HG02943 (cell line): ENCODE results near the gene ZIC1.

ENCODE experiments used
- ATAC-seq: cut with Tn5 transposase; IDR thresholded peaks from one replicate; pipeline ENCODE4 v1.9.1; 2021; ENCODE audit warnings: mild to moderate bottlenecking, low read depth, moderate library complexity; ENCODE audit not compliant: unreplicated experiment

Gene ZIC1

DNA sequence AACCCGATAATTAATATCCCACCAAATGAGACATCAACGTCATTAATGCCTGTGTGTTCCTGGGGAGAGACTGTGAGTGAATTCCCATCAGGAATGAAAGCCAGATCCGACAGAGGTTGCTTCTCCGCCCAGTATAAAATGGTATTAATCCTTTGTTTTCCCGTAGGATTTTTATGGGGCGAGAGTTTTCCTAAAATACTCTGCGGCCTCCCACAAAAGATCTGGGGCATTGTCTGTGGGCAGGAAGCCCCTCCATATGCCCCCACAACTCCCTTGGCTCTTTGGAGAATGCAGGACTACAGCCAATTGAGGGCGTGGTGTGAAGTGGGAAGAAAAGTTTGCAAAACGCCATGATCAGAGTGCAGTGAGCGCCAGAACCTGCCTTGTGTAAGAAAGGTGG, 29.5 kb upstream of the ZIC1 start:
- no peak for ATAC-seq

DNA sequence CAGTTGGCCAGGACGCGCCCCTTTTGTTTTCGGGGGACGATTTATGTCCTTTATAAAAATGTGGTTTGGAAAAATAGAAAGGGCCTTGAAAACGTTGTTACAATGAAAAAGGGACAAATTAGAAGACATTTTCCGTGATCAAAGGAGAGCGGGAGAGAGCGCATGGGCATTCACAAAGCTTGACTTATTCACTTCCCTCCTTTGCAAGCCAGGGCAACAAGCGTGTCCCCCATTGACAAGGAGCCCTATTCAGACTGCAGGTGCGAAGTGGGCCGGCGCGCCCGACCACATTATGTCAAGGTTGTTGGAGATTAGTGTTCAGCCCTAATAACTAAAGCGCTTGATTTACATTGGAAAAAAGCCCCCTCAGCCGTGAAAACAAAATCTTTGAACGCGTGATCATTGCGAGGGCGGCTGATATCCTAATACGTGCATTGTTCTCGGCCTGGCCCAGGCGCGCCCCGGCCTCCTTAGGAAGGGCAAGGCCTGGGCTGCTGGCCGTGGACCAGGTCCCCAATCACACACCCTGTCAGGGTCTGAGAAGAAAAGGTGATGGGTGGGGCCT, 28.7 kb upstream of the ZIC1 start:
- no peak for ATAC-seq

DNA sequence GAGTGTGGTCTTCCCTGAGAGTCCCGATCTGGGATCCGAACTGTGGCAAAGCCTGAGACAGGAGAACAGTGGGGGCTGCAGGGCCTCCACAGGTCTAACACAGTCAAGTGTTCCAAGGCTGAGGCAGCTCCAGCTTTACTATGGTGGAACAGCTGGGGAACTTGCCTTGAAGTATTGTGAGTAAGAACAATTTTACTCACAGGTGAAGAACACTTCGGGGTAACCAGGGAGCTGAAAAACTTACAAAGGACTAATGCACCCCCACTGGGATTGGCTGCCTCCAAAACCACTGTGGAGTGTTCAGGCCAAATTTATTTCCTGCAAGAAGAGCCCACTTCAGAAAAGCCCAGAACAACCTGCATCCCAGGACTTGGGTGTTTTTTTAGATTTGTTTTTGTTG, 28.2 kb upstream of the ZIC1 start:
- ATAC-seq, result no peak

DNA sequence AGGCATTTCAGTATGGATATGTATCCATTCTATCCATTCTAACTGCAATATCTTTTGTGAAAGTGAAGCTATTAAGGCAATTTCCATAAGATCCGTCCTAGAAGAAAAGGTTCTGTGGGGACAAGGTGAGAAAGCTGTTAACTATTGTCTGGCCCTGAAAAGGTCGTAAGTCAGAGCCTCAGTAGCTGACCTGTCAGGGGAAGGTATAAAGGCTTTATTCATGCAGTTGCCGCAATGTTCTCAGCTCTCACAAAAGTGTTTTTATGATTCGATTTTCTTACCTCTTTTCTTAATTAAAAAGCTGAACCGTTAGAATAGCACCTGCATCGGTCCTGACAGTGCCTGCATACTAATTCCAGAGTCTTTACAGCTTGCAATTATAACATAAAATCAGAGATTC, 27.6 kb upstream of the ZIC1 start:
- no peak for ATAC-seq

DNA sequence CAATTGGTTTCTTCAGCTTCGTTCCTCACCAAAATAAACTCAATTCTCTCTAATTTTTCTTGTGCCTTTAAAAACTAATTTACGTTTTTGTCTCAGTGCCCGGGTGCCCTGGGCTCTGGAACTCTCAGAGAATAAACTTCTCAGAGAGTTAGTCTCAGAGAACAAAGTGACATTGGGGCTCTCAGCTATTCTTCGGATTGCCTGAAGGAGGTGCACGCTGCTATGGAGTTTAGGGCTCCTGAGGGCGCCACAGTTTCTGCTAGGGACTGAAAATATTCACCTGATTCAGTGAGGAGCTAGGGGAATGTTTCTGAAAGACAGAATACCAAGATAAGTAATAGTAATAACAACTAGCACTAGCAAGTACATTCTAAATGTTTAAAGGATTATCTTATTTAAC, 25.5 kb upstream of the ZIC1 start:
- no peak for ATAC-seq

DNA sequence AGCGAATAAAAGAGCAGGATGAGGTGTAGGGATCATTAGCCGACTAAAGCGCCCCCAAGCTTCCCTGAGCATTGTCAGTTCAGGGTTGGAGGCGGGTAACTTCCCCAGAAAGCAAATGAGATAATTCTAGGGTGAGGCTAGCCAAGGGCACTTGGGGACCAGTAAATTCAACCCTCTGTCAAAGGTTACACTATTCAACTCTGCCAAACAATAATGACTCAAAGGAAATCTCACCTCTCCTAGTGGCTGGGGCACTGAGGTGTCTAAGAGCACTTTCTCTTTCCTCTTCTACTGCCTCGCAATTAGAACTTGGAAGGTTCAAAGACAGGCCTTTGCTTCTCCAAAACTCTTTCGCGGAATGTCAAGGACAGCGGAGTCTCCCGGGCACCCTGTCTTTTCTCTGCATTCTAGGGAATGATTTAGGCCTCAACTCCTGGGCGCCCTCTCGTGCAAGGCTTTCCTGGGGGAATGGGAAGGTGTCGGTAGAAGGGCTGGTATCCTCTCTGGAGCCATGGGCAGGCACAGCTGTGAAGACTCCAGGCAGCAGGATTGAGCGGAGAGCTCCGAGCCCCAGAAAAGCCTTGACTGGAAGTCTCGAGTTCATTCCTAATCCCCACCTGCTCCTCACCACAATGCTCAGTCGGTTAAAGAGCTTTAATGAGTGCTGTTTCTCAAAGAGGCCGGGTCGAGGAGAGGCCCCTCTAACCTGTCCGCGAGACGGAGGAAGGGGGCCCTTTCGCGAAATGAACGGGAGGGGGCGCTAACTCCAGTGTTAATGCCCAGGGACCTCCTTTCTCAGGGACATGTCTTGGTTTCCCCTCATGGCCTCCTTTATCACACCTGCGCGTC, 24.7 kb upstream of the ZIC1 start:
- ATAC-seq, result no peak

DNA sequence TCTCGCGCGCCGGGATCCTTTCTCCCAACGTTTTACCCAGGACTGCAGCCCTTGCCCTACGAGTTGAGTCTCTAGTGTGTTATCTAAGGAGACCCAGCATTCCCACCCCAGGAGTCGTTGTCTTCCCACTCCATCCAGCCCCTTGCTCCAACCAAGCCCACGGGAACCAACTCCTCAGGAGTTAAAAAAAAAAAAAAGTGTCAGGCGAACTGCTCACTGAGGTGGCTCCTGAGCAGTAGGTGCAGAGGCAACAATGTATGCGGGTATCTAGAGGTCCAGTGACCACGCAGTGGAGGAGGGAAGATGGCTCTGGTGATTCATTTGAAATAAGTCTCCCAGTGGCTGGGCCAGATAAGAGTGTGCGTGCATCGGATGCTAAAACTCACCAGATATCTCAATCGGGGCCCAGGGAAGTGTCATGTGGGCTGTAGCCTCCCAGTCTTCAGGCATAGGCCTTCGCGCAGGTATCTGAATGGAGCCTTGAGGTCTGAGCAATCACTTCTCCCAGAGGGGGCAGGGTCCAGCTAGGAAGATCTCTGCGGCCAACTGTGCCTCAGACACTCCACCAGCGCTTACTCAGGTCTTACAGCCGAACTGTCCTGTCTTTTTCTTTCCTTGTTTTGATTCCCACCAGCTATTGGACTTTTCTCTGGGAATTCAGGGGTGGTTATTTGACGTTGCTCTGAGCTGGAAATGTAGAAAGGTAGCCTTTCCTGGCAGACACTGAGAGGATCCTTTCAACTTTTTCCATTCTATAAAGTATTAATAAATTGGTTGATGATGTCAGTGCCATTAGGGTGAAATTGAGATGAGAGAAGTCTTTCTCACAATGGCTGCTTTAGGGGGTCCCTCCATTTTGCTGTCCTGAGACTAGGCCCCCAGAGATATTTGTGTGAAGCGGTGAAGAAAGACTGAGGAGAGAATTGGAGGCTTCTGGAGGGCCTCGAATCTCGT, 23.8 kb upstream of the ZIC1 start:
- no peak for ATAC-seq

DNA sequence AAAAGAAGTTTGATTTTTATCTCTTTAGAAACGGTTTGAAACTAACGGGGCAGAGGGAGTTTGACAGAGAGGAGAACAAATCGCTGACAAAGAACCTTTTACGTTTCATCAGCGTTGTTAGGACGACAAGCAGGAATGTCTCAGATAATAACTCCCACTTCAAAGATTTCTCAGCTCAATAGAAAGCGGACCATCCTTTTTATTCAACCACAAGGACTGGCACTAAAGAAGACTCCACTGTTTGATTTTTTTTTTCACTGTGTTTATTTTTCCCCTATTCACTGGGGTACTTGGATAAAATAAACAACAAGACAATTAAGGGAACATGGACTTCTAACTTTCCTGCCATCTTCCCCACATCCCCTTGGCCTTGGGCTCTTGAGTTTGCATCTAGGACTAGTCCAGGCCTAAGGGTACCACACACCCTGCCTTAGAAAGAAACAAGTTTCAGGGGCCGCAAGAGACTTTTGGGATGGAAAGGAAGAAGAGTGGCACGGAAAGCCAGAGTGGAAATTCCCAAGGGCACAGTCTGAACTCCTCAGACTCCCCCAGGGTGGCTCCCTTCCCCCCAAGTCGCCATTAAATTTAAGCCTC, 21.8 kb upstream of the ZIC1 start:
- no peak for ATAC-seq

DNA sequence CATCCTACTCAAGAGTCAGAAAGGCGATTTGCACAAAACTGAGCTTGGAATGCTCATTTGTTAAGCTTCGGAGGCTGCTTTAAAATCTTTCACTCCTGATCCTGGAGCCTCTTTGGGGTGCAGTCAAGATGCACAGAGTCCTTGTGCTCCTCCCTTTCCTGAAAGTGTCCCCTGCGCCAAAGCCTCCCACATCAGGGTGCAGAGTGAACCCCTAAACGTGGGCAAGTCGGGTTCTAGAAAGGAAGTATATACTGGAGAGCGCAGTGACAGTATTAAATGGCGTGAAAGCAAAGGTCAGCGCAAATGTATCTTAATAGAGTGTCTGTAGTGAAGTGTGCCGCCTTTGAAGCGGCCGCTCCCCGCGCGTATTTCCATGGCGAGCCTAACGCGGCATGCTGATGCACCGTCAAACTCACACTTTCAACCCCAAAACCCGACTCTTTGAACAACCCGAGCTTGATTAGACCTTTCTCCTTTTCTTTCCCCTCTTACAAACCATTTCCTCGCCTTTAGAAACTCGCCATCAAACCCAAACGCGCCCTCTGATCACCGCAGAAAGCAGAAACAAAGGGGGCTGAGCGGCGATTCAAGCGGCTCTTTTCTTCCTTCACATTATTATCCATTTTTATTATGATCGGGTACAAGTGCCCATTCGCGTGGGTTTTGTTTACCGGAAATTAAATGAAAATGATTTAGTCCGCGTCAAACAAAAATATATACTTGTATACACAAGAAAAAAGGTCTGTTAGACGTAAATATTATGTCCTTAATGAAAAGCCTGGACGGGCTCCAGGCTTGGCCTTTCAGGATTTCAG, 21.1 kb upstream of the ZIC1 start:
- no peak for ATAC-seq

DNA sequence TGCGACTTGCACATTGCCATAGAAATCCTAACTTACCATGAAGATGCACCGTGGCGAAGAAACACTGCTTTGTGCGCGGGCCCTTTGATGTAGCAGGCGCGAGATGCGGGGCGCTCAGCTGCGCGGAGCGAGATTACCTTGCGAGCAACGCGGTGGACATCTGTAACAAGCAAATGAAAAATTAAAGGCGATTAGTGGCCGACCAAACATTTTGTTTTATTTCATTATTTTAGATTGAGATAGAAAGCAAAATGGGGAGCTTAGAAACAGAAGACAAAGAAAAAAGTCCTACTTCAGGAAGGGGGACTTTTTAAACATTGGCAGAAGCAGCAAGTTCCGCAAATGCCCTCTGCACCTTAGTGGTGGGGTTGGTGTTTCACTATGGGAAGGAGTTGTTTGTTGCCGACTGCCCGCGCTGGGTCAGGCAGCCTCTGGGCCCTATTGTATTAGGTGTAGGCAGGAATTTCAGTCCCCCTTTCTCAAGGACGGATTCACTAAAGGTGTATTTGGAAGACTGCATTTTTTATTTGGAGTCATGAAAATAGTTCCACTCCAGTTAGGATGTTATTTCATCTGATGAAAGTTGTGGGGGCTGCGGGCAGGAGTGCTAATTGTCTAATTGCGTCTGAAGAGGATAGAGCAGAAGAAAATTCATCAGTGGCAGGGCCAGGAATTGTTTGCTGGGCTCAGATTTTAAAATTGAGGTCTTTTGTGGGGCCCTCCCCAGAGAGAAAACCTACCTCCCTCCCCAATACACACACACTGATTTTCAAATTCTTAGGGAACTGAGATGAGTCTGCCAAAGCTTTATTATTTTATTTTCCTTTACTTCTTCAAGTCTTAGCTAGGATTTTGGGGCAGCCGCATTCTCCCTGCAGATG, 20.2 kb upstream of the ZIC1 start:
- no peak for ATAC-seq

DNA sequence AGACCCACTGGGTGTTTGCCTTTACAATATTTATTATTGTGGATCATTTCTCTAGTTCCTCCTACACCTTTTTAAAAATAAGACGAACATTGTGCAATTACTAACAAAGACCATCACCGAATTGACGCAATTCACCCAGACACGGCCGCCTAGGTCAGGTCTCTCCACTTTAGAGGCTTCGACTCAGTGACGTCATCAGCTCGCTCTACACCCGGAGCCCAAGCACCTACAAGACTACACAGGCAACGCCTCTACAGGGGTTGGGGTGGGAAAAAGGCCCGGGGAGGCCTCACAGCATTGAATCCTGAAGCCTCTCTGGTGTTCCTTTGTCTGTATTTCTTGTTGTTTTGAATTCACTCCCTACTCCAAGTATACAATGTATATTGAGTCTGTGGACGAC, 19.4 kb upstream of the ZIC1 start:
- ATAC-seq, result no peak

DNA sequence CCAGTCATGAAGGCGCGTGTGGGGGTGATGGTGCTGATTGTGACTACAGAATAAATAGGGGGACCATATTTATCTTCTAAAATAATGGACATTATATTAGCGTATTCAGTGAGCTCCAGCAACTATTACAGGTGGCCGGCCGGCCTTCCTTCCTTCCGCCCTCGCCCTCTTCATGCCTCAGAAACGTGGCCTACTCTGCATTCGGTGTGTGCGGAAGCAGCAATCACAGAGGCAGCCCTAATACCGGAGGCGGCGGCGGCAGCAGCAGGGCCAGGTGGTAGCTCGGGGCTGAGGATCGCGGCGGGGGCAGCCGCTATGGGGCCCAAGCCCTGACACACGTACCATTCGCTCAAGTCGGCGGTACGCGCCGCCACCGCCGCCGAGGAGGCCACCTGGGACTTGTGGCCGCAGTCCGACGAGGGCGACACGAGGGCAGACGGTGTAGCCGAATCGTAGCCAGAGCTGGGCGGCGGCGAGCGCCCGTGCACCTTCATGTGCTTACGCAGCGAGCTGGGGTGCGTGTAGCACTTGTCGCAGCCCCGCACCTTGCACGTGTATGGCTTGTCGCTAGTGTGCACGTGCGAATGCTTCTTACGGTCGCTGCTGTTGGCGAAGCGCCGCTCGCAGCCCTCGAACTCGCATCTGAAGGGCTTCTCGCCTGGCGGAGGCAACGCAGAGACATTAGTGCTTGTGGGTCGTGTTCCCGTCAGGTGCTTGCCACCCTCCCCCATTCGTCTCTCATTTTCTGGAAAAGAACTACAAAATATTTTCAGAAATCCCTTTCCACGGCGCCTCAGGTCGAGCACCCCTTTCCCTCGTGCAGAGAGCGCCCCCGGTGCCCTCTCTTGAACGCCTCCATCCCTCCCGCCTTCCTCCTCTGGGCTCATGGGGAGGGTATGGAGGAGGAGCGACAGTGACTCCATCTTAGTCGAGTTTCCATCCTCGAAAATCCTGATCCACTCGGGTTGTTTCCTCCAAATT, 18.3 kb upstream of the ZIC1 start:
- ATAC-seq, result no peak

DNA sequence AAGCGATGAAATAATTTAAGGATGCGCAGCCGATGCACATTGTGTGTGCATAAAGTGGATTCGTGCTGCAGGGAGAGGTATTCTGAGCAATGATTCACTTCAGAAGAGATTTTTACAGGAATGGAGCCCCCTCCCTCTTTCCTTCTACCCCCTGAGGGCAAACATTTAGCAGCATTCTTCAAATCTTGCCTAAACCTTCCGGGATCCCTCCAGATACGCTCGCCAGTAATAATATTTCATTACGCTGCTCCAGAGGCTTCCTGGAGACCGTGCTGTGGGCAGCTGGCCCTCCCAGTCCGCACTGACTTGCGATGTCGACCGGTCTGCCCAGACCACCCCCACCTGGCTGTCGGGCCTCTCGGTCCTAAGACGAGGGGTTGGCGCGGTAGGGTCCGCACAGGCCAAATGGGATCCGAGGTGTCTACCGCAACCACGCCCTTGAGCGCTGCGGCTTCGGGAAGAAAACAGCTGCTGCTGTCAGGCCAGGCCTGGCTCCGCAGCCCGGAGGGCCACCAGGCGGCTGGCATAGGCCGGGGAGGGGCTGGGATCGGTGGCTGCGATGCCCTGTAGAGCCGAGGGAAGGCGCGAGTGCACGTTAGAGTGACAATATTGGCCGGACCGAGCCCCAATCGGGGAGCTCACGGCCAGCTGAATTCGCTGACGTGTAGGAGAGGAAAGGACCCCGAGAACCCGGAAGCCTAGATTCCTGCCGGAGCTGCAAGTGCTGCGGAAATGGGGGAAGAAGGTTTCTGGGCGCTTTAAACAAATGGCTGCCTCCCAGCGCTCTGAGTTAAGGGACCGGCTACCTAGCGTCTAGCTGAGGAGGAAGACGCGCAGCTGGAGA, 17.2 kb upstream of the ZIC1 start:
- no peak for ATAC-seq

DNA sequence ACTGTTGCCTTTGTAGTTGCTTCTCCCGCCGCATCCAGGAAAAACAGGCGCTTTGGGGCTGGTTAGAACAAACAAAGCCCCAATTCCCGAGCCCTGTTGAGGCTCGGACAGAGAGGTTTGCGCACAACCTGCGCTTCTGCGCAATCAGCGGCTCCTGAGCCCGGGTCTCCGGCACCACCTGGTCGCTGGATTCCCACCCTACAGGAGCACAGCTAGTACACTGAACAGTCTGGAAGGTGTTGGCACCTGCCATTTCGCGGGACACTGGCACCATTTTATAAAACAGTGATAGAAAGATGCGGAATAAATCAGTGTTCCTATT, 16.6 kb upstream of the ZIC1 start:
- ATAC-seq, result no peak

DNA sequence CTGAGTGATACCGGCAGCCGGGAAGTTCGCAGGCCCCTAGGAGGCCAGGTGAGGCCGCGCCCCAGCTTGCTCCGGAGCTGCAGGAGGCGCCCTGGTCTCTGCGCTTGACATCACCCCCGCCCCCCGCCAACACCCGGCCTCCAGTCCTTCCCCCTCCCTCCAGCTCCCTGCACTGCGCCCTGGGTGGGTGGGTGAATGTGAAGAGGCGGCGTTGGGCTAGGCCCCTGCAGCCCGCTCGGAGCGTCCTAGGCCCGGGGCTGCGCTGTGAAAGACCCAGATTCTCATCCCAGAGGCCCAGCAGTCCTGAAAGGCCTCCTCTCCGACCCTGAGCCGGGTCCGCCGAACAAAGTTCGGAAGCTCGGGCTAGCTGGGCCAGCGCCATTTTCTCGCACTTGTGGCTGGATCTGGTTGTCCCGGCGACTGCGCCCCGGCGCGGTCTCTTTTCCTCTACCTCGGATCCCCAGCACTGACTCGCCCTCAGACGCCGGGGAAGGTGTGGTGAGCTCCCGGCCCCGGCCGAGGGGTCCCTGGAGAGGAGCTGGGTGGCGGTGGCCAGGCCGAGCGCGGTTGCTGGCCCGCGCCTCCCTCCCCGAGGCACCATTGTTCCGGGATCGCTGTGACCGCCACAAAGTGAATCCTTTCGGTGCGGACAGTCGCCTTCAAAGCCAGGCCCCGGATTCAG, 15.8 kb upstream of the ZIC1 start:
- no peak for ATAC-seq

DNA sequence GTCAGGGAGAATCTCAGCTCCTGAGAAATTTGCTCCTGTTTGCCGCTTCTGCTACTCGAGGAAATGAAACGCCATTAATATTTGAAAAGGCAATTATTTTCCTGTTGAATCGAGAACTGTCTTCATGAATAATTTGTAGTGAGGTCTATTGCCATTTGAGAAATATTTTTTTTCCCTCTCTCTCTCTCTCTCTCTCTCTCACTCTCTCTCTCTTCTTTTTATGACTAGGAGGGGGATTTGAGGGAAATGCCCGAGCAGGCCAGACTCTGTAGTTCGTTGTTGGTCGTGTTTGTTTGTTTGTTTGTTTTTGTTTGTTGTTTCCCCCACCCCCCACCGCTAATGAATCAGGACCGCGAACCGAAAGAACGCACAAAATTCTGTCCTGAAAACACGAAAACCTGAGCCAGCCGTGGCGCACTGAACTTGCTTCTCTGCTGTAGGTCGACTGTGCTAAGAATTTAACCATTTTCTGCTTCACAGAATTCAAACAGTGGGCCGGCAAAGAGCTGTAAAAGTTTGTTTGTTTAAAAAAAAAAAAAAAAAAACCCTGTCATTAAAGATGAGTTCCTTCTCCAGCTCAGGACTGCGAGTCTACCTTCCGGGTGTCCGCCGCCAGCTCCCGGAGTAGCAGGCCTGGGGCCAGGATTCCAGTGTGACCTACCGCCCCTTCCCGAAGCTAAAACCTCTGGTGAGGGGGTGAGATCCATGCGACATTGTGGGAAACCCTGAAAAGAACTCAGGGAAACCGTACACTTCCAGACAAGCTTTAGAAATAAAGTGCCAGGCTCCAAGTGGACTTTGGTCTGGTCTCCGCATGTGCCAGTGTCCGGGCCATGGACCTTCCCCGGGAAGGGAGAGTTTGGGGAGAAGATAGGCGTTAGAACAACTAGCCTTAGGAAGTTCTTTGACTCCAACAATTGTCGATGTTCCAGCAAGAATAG, 15.0 kb upstream of the ZIC1 start:
- ATAC-seq, result no peak
